ENCODE data around the gene HLA-F.

HLA-F gene

DNA sequence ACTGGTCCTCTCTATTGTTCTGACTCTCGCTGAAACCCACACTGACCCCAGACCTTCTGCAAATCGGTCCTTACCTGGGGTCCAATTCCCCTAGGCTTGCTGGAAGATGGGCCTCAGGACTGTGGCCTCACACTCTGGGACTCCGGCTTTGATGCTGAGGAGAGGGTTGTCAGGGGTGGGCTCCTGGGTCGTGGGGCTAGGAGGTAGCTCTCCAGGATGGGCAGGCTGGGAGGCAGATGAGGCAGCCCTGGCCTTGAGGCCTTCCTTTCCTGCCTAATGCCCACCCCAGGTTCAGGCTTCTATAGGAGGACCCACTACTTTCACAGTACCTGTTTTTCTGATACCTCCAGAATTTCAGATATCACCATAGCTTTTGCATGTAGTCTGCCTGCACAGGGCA, 21.4 kb downstream of the HLA-F start:
- DNase-seq (ENCODE audit: low read depth) = no peak
- TF ChIP-seq MYC (IDR thresholded peaks at IDR 0.05; ENCODE audit: low read depth, low read length) = no peak
- TF ChIP-seq POLR2A (IDR thresholded peaks at IDR 0.05; ENCODE audit: extremely low read depth, insufficient read length) = no peak
- TF ChIP-seq CTCF (IDR thresholded peaks at IDR 0.05; ENCODE audit: low read depth, low read length) = no peak
- TF ChIP-seq, protein P1, sequence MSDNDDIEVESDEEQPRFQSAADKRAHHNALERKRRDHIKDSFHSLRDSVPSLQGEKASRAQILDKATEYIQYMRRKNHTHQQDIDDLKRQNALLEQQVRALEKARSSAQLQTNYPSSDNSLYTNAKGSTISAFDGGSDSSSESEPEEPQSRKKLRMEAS (IDR thresholded peaks at IDR 0.05; ENCODE audit: low read depth, low read length) = no peak
- no peak overlapping the region for H3K4me3 ChIP-seq (ENCODE audit: low read depth, low read length)

GRCh38 chr6:29745386-29745785, 22.2 kb downstream of the HLA-F start:
- no peak for TF ChIP-seq CTCF (IDR thresholded peaks at IDR 0.05; ENCODE audit: low read depth, low read length)
- TF ChIP-seq POLR2A (IDR thresholded peaks at IDR 0.05; ENCODE audit: extremely low read depth, insufficient read length) = no peak
- TF ChIP-seq, protein P1 (IDR thresholded peaks at IDR 0.05; ENCODE audit: low read depth, low read length) = no peak
- no peak for TF ChIP-seq MYC (IDR thresholded peaks at IDR 0.05; ENCODE audit: low read depth, low read length)
- no peak for DNase-seq (ENCODE audit: low read depth)

DNA sequence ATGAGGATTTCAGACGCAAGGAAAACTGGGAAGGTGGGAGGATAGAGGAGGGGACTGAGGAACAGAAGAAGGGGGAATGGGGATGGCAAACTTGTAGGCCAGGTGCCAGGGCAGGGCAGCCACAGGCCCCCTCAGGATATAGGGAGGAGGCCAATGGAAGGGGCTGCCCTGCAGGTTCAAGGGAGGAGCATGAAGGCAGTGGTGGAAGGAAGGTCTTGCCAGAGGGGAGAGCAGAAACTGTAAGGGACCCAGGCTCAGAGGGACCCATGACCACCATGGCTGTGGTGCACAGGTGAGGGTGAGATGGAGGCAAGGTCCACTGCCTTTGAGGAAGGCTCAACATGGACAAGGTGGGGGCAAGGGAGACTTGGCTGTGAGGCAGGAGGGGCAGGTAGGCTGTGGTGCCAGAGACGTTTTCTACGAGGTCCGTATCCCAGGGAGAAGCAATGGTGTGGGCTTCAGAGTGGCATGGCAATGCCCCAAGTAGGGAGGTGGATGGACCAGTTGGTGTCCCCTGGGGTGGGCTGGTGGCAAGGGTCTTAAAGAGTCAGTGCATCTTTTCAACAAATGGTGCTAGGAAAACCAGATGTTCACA, 22.7 kb downstream of the HLA-F start:
- DNase-seq (ENCODE audit: low read depth) = no peak
- TF ChIP-seq, protein P1 (IDR thresholded peaks at IDR 0.05; ENCODE audit: low read depth, low read length) = no peak
- no peak for TF ChIP-seq MYC (IDR thresholded peaks at IDR 0.05; ENCODE audit: low read depth, low read length)
- TF ChIP-seq POLR2A (IDR thresholded peaks at IDR 0.05; ENCODE audit: extremely low read depth, insufficient read length) = no peak
- no peak for TF ChIP-seq CTCF (IDR thresholded peaks at IDR 0.05; ENCODE audit: low read depth, low read length)

More at GRCh38 chr6:29745386-29745785, 22.2 kb downstream of the HLA-F start:
- no peak overlapping the region for H3K4me3 ChIP-seq (ENCODE audit: low read depth, low read length)

GRCh38 chr6:29746846-29747687, 23.8 kb downstream of the HLA-F start:
- DNase-seq (ENCODE audit: low read depth) = no peak
- no peak overlapping the region for H3K4me3 ChIP-seq (ENCODE audit: low read depth, low read length)
- TF ChIP-seq MYC (IDR thresholded peaks at IDR 0.05; ENCODE audit: low read depth, low read length) (no peak), POLR2A (IDR thresholded peaks at IDR 0.05; ENCODE audit: extremely low read depth, insufficient read length) (no peak), CTCF (IDR thresholded peaks at IDR 0.05; ENCODE audit: low read depth, low read length) (no peak)
- TF ChIP-seq, protein P1 (IDR thresholded peaks at IDR 0.05; ENCODE audit: low read depth, low read length) = no peak

More for the DNA sequence above, 22.7 kb downstream of the HLA-F start:
- H3K4me3 ChIP-seq (ENCODE audit: low read depth, low read length) = no peak overlapping the region

- no peak overlapping the region for H3K4me3 ChIP-seq (ENCODE audit: low read depth, low read length)
- TF ChIP-seq, protein P1 (IDR thresholded peaks at IDR 0.05; ENCODE audit: low read depth, low read length) = no peak
- TF ChIP-seq MYC (IDR thresholded peaks at IDR 0.05; ENCODE audit: low read depth, low read length) = no peak
- TF ChIP-seq CTCF (IDR thresholded peaks at IDR 0.05; ENCODE audit: low read depth, low read length) = no peak
- TF ChIP-seq POLR2A (IDR thresholded peaks at IDR 0.05; ENCODE audit: extremely low read depth, insufficient read length) = no peak
- no peak for DNase-seq (ENCODE audit: low read depth)
These were observed 24.5 kb downstream of the HLA-F start for GRCh38 chr6:29747688-29748250.
